DMS79 treated with DMSO at 0.1 percent for 48 hours (cell line): Measurements from ENCODE around the gene DGKG.

Experiments used
- DNase-seq: peaks from one replicate; lab custom pipeline; 2025; lab: John Stamatoyannopoulos, UW

Gene DGKG

DNA sequence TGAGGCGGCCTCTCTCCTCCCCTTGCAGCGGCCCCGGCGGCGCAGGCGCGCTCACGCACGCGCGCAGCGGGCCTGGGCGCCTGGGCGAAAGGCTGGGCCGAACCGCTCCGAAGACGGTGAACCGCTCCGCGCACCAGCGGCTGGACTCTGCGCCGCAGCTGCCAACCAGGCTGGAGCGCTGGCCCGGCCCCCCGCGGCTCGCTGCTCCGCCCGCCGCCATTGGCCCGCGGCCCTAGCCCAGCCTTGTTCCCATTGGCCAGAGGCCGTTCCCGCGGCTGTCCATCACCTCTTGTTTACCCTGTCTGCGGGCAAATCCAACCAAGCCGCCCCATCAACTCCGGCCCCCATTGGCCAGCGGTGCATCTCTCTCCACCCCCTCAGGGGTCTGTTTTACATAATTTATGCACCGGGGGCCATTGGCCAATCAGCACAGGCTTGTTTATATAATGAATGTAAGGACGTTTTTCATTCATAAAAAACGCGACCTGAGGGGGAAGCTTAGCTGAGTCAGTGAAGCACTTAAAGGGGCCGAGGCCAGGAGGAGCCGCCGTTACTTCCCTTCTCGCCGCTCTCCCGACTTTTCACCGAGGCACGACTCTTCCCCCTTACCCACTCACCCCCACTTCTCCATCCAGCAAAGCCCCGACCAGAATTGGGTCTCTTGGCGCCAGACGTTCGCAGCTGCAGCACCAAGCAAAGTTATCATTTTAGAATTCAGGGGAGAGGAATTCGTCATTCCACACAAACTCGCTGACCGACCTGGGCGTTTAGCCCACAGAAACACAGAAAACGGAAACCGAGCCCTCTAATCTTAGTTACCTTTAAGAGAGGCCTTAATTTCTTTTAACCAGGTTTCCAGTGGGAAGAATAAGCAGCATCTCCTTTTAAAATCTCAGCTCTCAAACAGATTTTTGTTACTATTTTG lies 252.8 kb downstream of the DGKG start, which contains the start of gene ETV5:
TSS of gene ETV5 (minus strand) at position 149 of the 925 bp plus-strand sequence. CDS start 3,221 bp downstream, outside the sequence.
- DNase-seq = peak; percentile 97

DNA sequence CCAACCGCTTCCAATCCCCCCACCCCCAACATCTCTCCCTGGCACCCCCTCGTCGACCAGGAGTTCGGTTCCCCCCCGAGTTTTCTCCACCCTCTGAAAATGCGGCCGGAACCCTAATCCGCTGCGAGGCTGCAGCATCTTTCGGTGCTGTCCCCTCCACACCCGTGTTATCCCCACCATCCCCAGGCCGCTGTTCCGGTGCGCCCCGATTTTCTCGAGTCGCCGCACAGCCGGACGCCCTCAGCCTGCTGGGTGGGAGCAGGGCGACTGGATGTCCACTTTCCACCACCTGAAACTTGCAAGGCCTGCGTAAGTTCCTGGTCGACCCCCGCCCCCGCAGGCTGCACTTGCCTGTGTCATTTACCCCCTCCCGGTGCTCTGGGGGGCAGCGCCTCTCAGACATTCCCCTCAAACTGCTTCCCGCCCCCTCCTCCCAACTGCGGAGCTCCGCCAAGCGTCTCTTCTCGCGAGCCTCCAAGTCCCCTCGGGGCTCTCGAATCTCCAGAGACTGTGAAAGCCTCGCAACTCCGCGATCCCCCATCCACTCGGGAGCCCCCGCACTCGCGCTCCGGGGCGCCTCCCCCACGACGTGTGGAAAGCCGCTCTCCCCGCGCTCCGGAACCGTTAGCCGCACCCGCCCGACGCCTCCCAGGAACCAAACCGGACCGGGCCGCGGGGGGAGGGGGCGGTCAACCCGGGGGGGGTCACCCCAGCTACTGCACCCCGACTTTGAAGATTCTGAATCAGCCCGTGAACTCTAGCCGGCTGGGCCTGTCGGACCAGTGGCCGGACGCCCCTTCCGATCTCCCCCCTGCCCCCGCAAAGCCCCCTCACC lies 253.7 kb downstream of the DGKG start:
- no peak for DNase-seq

DNA sequence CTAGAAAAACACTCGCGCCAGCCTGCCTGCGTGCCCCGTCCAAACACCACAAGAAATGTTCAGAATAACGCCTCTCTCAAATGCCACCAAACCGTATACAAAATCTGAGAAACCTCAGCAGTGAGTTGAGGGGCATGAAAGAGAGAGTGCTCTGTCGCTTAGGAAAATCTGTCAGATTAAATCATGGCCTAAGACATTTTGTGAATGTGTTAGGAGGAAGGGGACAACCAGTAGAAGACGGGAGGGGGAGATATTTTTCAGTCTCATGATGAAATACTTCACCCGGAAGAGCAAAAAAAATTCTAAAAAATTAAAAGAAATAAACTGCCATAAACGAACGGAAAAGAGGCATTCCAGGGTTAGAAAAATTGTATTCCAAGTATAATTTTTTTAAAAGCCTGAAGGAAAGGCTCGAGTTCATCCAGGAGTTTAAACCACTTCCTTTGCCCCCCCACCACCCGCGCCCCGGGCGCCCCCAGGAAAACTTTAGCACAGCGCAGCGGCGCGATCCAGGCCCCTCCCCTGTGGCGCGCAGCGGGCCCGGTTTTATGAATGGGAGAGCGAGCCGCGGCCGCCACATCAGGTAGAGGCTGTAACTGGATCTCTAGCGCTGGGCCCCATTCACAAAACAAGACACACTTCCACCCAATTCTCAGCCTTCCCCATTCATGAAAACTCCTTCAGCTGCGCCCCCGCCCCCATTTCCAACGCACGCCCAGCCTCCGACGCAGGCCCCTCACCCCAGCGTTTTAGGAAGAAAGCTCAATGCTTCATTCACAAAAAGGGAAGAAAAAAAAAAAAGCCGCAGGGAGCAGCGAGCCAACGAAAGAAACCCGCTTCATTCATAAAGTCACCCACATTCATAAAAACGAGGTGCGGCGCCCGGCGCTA lies 254.6 kb downstream of the DGKG start:
- peak; percentile 80 for DNase-seq

DNA sequence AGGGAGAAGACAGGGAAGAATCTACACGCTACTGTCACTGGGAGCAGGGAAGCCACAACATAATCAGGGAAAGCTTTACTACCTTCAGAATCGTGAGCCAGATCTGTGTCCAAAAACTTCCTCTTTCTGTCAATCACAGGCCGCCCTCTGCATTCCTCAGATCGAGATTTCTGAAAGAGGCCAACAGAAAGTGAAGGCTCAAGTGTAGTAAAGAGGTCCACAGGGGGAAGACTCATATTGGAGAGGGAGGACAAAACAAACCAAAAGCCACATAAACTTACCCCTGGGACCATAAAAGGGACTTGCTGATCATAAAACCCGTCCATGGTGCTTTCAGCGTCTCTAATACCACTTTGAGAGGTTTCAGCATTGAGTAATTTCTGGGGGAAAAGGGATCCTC lies 256.5 kb downstream of the DGKG start:
- DNase-seq = no peak

DNA sequence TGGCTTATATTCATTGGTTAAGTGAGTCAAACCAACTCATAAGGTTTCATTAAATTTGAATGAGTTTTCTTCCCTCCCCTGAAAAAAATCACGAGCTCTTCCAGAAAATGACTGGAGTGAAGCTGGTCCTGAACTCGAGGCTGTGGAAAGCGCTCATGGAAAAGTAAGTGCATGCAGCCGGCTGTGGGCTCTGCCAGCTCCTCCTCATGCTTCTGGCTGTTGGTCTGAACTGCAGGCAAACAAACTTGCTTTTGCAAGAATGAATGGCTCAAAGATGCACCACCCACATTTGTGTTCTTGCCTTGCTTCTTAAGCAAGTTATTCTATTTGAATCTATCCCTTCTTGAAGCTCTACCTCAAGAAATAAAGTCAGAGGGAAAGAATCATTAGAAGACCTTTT lies 259.3 kb downstream of the DGKG start:
- DNase-seq = no peak

DNA sequence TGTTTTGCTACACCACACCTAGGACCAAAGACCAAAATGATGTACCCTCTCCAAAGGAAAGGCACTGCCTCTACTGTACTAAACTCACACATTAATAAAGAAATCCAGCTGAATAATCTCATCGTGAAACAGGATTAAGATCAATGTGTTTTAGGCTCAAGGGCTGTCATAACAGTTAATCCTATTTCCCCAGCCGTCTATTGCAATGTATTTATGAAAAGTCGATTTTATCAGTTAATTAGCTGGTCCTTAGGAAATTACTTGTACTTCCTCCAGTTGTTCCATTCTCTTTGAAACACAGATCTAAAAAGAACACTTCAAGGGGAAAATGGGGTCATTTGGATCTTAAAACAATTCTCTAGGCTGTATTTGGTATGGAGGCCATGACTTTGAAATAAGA lies 261.6 kb downstream of the DGKG start:
- DNase-seq = no peak

- peak; percentile 9 for DNase-seq
Measured at GRCh38 chr3:186099178-186099577, 262.9 kb downstream of the DGKG start.

DNA sequence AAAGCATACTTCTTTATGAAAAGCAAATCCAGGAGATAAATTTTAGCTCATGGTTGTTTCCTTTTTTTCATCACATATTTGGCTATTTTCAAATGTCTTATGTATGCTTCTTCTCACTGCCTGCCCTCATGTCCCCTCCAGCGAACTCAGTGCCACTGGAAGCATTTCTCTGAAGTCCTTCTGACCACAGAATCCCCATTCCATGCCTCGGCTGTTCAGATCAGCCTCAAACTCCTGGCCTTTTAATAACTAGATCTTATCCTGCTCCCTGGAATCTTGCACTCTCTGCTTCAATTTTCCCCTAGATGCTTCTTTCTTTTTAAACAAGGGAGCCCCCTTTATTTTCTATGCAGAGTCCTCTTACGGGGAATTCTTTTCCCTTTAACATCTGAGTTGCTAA lies 263.3 kb downstream of the DGKG start:
- no peak for DNase-seq

DNA sequence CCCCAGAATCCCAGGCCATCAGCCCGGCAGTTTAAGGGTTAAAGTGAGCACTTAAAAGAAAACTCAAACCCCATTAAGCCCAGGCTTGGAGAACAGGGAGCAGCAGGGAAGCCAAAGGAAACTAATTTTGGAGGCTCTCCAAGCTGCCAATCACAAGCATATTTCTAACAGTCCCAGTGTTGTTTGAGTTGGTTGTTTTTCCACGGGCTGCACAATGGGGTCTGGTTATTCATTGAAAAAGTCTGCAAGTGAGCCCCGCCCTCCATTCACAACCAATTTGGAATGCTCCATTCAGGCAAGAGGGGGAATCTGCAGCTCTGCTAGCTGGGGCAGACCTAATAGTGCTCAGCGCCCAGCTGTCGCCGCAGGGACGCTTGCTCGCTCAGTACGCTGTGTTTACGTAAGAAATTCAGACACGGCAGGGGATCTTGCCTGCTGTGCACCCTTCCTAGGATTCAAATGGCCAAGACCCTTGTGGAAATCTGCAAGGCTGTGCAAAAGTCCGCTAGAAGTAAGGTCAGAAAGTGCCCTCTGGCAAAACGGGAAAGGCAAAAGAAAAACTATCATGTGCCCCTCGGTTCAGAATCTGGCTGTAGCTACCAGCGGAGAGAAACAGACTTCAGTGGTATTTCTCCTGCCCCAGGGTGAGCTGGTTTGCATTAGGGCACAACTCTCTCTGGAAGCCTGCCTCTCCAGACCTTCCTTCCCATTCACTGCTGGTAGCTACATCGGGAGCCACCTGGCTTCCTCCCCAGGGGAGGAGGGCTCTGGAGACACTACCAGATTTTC lies 264.2 kb downstream of the DGKG start:
- DNase-seq = peak; percentile 64

DNA sequence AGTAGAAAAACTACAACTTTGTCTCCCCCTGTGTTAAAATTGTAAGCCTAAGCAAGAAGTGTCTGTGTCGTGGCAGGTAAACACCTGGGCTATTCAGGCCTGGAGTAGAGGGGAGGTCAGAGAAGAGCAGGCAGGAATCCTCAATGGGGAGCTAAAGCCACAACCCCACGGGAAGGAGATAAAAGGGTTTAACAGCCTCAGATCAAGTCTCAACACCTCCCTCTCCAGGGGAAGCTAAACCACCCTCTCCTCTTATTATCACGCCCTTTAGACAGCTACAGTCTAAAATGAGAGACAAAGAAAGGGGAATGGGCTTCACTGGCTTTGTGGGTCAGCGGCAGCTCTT lies 264.7 kb downstream of the DGKG start:
- no peak for DNase-seq
